ENCODE data around the gene AGA. TPM values are rescaled to one million over a fixed set of nuclear protein-coding genes. Genes with fewer than 3 reads are reported as not detected.

Gene AGA
- total and polyA plus RNA-seq, 8 donors = 24.3 to 33.2 (median 28.6) TPM

- Histone ChIP-seq H3K27ac (no peak overlapping the region), H3K27me3 (no peaks in the 10 kb centered on the region), H3K4me3 (no peak overlapping the region), H3K4me1 (no peaks in the 10 kb centered on the region), H3K9me3 (no peaks in the 10 kb centered on the region), H3K36me3 (no peaks in the 10 kb centered on the region)
- intact Hi-C loops (cut with DNase I) = no loop called here
- ATAC-seq (no peak), DNase-seq (no peak)
- no peak for TF ChIP-seq CTCF (IDR thresholded peaks at IDR 0.05)
Observed at GRCh38 chr4:177408023-177408422, 34.2 kb downstream of the AGA start.

- no peak for TF ChIP-seq CTCF (IDR thresholded peaks at IDR 0.05)
Observed at GRCh38 chr4:177405508-177405907, 36.7 kb downstream of the AGA start.

GRCh38 chr4:177404986-177405385 is 37.3 kb downstream of the AGA start:
- DNase-seq = no peak

More at GRCh38 chr4:177405508-177405907, 36.7 kb downstream of the AGA start:
- Histone ChIP-seq H3K36me3 (no peaks in the 10 kb centered on the region), H3K9me3 (no peaks in the 10 kb centered on the region), H3K4me3 (no peak overlapping the region), H3K27ac (no peak overlapping the region), H3K27me3 (no peaks in the 10 kb centered on the region), H3K4me1 (no peaks in the 10 kb centered on the region)
- DNase-seq (no peak), ATAC-seq (no peak)
- intact Hi-C loops (cut with DNase I) = no loop called here

GRCh38 chr4:177404342-177404741 is 37.9 kb downstream of the AGA start:
- Histone ChIP-seq H3K36me3 (no peaks in the 10 kb centered on the region), H3K4me1 (no peaks in the 10 kb centered on the region), H3K27me3 (no peaks in the 10 kb centered on the region), H3K9me3 (no peaks in the 10 kb centered on the region), H3K27ac (no peak overlapping the region), H3K4me3 (no peak overlapping the region)
- ATAC-seq = no peak
- no peak for DNase-seq
- TF ChIP-seq CTCF (IDR thresholded peaks at IDR 0.05) = no peak
- intact Hi-C loops (cut with DNase I) = no loop called here

More at GRCh38 chr4:177404986-177405385, 37.3 kb downstream of the AGA start:
- Histone ChIP-seq H3K4me3 (no peak overlapping the region), H3K27me3 (no peaks in the 10 kb centered on the region), H3K27ac (no peak overlapping the region), H3K9me3 (no peaks in the 10 kb centered on the region), H3K36me3 (no peaks in the 10 kb centered on the region), H3K4me1 (no peaks in the 10 kb centered on the region)
- no peak for ATAC-seq
- no peak for TF ChIP-seq CTCF (IDR thresholded peaks at IDR 0.05)
- intact Hi-C loops (cut with DNase I) = no loop called here

GRCh38 chr4:177403746-177404145 is 38.5 kb downstream of the AGA start:
- intact Hi-C loops (cut with DNase I) = no loop called here
- H3K27me3 ChIP-seq = no peaks in the 10 kb centered on the region
- ATAC-seq (no peak), DNase-seq (no peak)
- H3K9me3 ChIP-seq = no peaks in the 10 kb centered on the region
- H3K4me3 ChIP-seq = no peak overlapping the region
- H3K27ac ChIP-seq = no peak overlapping the region
- TF ChIP-seq CTCF (IDR thresholded peaks at IDR 0.05) = no peak
- no peaks in the 10 kb centered on the region for H3K36me3 ChIP-seq
- no peaks in the 10 kb centered on the region for H3K4me1 ChIP-seq

Measured in left lung (tissue), 10 donors.